ENCODE data around the gene LILRB2.
"Not testable (repeated sequence)": the region's sequence is repeated elsewhere in the genome, so short reads cannot be mapped to it uniquely, and the experiment has no call there.

DNA sequence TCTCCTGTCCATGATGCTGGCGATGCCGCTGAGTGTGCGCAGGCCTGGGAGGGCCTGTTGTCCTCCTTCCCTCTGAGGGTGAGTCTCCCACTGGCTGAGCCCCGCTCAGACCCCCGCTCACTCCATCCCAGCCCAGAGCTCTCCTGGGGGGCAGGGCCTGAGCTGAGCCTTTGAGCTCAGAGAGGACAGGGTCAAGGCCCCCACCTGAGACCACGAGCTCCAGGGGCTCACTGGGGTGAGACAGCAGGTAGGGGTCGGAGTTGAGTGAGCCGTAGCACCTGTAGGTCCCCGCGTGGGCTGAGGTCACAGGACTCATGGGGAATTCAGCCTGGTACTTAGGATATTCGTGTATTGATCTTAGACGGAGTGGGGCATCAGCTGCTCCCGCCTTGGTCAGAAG lies 2.9 kb downstream of the LILRB2 start:
- not testable (repeated sequence) for TF ChIP-seq EP300 (IDR thresholded peaks at IDR 0.05; ENCODE audit: borderline replicate concordance in 1 of 2, low read depth in 1 of 2, low read length in 1 of 2); SMC3 (IDR thresholded peaks at IDR 0.05; ENCODE audit: low read depth, low read length); ELF1 (IDR thresholded peaks at IDR 0.05); POLR2AphosphoS5 (IDR thresholded peaks at IDR 0.05; ENCODE audit: low read depth, low read length); USF2 (IDR thresholded peaks at IDR 0.05; ENCODE audit: borderline replicate concordance, low read depth, low read length); JUND (IDR thresholded peaks at IDR 0.05)
